Measurements from ENCODE around the gene SPHKAP. TPM values are rescaled to one million over a fixed set of nuclear protein-coding genes. Genes with fewer than 3 reads are reported as not detected.

The SPHKAP gene
- total RNA-seq, 3 donors from 2014 or later (not counting 1 experiment from before 2014, with no cell fraction given) = not detected

DNA sequence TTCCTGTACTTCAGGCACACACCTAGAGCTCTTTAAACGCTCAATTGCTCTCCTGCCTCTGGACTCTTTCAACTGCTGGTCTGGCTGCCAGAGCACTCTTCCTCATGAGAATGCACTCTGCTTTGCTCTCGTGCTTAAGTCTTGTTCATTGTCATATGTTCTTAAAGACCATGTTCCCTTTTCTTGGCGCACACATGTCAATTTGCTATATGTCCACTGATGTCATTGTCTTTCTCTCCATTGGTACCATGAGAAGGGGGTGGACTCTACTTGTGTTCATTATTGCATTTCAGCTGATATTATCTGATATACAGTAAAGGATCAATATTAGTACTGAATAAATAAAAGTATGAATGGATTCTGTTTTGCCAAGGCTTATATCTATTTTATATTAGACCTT is 16.8 kb downstream of the SPHKAP start:
- Histone ChIP-seq H3K9me3 (ENCODE audit: control insufficient read depth, insufficient read depth, low read length) (peaks cover 3% of the 10 kb centered on the region), H3K27ac (ENCODE audit: low read length) (no peak overlapping the region), H3K4me3 (ENCODE audit: low read length) (no peak overlapping the region), H3K27me3 (ENCODE audit: control insufficient read depth, insufficient read depth, low read length) (no peaks in the 10 kb centered on the region), H3K4me1 (ENCODE audit: control insufficient read depth, insufficient read depth, low read length) (no peaks in the 10 kb centered on the region), H3K36me3 (ENCODE audit: control insufficient read depth, insufficient read depth, low read length) (no peaks in the 10 kb centered on the region)
- 84% methylated on average over 3 of the region's 3 CpGs for WGBS (ENCODE audit: insufficient coverage)
- Mint-ChIP-seq H3K4me1 (no peaks in the 10 kb centered on the region), H3K27me3 (ENCODE audit: low read depth in 2 of 2) (no peaks in the 10 kb centered on the region), H3K9me3 (peaks cover 15 to 27% of the 10 kb centered on the region in 2 donors), H3K36me3 (no peaks in the 10 kb centered on the region), H3K4me3 (no peak overlapping the region), H3K27ac (no peak overlapping the region)
- no peak for ATAC-seq
- intact Hi-C loops (cut with micrococcal nuclease) = no loop called here
- TF ChIP-seq, protein P1, sequence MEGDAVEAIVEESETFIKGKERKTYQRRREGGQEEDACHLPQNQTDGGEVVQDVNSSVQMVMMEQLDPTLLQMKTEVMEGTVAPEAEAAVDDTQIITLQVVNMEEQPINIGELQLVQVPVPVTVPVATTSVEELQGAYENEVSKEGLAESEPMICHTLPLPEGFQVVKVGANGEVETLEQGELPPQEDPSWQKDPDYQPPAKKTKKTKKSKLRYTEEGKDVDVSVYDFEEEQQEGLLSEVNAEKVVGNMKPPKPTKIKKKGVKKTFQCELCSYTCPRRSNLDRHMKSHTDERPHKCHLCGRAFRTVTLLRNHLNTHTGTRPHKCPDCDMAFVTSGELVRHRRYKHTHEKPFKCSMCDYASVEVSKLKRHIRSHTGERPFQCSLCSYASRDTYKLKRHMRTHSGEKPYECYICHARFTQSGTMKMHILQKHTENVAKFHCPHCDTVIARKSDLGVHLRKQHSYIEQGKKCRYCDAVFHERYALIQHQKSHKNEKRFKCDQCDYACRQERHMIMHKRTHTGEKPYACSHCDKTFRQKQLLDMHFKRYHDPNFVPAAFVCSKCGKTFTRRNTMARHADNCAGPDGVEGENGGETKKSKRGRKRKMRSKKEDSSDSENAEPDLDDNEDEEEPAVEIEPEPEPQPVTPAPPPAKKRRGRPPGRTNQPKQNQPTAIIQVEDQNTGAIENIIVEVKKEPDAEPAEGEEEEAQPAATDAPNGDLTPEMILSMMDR (IDR thresholded peaks at IDR 0.05) = no peak
- no peak for DNase-seq

DNA sequence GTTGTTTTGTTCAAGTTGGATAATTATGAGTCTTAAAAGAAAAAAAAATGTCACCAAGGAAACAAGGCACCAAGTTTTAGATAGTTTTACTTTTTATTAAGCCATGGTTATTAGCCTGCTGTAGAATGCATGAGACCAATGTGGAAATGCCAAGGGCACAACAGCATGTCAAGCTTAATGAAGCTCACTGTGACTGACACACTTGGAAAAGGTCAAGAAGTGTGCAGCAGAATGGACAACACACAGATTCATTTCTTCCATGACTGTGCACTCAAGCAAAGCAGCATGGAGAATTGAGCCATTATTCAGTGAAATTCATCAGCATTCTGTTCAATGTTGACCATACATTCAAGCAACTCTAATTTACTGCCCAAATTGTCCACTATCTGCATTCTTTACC is 23.6 kb downstream of the SPHKAP start:
- Mint-ChIP-seq H3K4me1 (no peaks in the 10 kb centered on the region), H3K27ac (no peak overlapping the region), H3K9me3 (peaks cover 11 to 24% of the 10 kb centered on the region in 2 donors), H3K36me3 (no peaks in the 10 kb centered on the region), H3K4me3 (no peak overlapping the region), H3K27me3 (ENCODE audit: low read depth in 2 of 2) (no peaks in the 10 kb centered on the region)
- no peaks in the 10 kb centered on the region for H3K9me3 ChIP-seq (ENCODE audit: control insufficient read depth, insufficient read depth, low read length)
- no peak overlapping the region for H3K27ac ChIP-seq (ENCODE audit: low read length)
- ATAC-seq (no peak), DNase-seq (no peak)
- H3K27me3 ChIP-seq (ENCODE audit: control insufficient read depth, insufficient read depth, low read length) = no peaks in the 10 kb centered on the region
- no peaks in the 10 kb centered on the region for H3K36me3 ChIP-seq (ENCODE audit: control insufficient read depth, insufficient read depth, low read length)
- H3K4me1 ChIP-seq (ENCODE audit: control insufficient read depth, insufficient read depth, low read length) = no peaks in the 10 kb centered on the region
- intact Hi-C loops (cut with micrococcal nuclease) = no loop called here
- H3K4me3 ChIP-seq (ENCODE audit: low read length) = no peak overlapping the region
- TF ChIP-seq, protein P1 (IDR thresholded peaks at IDR 0.05) = no peak

DNA sequence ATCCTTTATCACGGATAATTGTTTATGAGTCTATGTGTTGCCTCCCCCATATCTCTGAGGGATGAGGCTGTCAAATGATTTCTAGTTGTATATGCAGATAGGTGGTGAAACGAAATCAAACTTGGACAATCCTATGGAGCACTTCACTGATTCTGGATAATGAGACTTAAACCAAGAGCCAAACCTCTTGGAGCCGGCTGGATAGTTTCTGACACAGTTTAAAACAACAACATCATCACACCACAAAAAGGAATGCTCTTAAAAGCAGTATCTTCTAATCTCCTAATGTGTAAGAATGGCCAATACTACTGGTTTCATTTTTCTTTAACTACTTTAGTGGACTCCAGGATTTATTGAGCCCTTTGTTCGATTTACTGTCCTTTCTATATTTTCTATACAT is 36.5 kb downstream of the SPHKAP start:
- Mint-ChIP-seq H3K27me3 (ENCODE audit: low read depth in 2 of 2) (no peaks in the 10 kb centered on the region), H3K4me3 (no peak overlapping the region), H3K36me3 (no peaks in the 10 kb centered on the region), H3K27ac (no peak overlapping the region), H3K4me1 (no peaks in the 10 kb centered on the region), H3K9me3 (peaks cover 16 to 21% of the 10 kb centered on the region in 2 donors)
- 79% methylated on average over 2 of the region's 4 CpGs for WGBS (ENCODE audit: insufficient coverage)
- intact Hi-C loops (cut with micrococcal nuclease) = no loop called here
- Histone ChIP-seq H3K9me3 (ENCODE audit: control insufficient read depth, insufficient read depth, low read length) (no peaks in the 10 kb centered on the region), H3K4me1 (ENCODE audit: control insufficient read depth, insufficient read depth, low read length) (no peaks in the 10 kb centered on the region), H3K27ac (ENCODE audit: low read length) (no peak overlapping the region), H3K4me3 (ENCODE audit: low read length) (no peak overlapping the region), H3K36me3 (ENCODE audit: control insufficient read depth, insufficient read depth, low read length) (no peaks in the 10 kb centered on the region), H3K27me3 (ENCODE audit: control insufficient read depth, insufficient read depth, low read length) (no peaks in the 10 kb centered on the region)
- TF ChIP-seq, protein P1 (IDR thresholded peaks at IDR 0.05) = no peak
- ATAC-seq (no peak), DNase-seq (no peak)

DNA sequence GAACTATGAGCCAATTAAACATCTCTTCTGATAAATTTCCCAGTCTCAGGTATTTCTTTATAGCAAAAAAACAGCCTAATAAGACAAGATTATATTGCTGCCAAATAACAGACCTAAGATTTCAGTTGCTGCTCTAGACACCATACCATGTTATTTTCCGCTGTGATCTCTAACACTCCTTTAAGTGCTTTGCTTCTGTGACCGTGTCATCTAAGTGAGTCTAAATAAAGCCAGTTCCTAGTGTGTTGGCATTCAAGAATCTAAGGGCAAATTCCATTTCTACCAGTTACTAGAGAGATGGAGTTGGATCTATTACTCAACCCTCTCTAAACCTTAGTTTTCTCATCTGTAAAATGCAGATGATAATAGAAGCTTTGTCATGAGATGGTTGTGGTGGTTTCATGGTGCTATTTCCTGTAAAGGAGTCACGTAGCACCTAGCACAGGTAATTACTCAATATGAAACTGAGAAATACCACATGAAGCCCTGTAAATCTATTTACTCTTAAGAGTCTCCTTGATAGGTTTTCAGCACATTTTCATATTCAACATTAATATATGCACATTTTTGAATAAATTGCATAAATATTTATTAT is 40.5 kb downstream of the SPHKAP start:
- H3K27ac ChIP-seq (ENCODE audit: low read length) = no peak overlapping the region
- H3K27ac Mint-ChIP-seq = no peak overlapping the region
- H3K4me3 Mint-ChIP-seq = no peak overlapping the region
- DNase-seq (no peak), ATAC-seq (no peak)
- no peaks in the 10 kb centered on the region for H3K4me1 Mint-ChIP-seq
- no peaks in the 10 kb centered on the region for H3K36me3 ChIP-seq (ENCODE audit: control insufficient read depth, insufficient read depth, low read length)
- WGBS (ENCODE audit: insufficient coverage) = 65% methylated on average over 3 of the region's 3 CpGs
- no peaks in the 10 kb centered on the region for H3K27me3 Mint-ChIP-seq (ENCODE audit: low read depth in 2 of 2)
- H3K9me3 ChIP-seq (ENCODE audit: control insufficient read depth, insufficient read depth, low read length) = no peaks in the 10 kb centered on the region
- peaks cover 15% of the 10 kb centered on the region for H3K36me3 Mint-ChIP-seq
- H3K4me1 ChIP-seq (ENCODE audit: control insufficient read depth, insufficient read depth, low read length) = no peaks in the 10 kb centered on the region
- peaks cover 14 to 18% of the 10 kb centered on the region in 2 donors for H3K9me3 Mint-ChIP-seq
- intact Hi-C loops (cut with micrococcal nuclease) = no loop called here
- no peak overlapping the region for H3K4me3 ChIP-seq (ENCODE audit: low read length)
- no peaks in the 10 kb centered on the region for H3K27me3 ChIP-seq (ENCODE audit: control insufficient read depth, insufficient read depth, low read length)
- TF ChIP-seq, protein P1 (IDR thresholded peaks at IDR 0.05) = no peak
